SK-N-SH (cell line): Measurements from ENCODE around the gene TSHZ2. TPM values are rescaled to one million over a fixed set of nuclear protein-coding genes. Genes with fewer than 3 reads are reported as not detected.

Source experiments
- CTCF ChIA-PET: fragments of 300-600, 350-600 bp; formaldehyde crosslinking; extraction: SDS; loops from one replicate; lab custom pipeline; 2021; lab: Yijun Ruan, JAX
- POLR2A ChIA-PET: fragments of 350-600 bp; sonication (Branson Sonifier 250); formaldehyde crosslinking; extraction: SDS; loops from one replicate; lab custom pipeline; 2020; ENCODE audit warnings: antibody characterized with exemption, inconsistent platforms; lab: Yijun Ruan, JAX
- DNase-seq: peaks from one replicate; pipeline ENCODE4 v3.0.0; 2012
- H2AFZ ChIP-seq: fragments of 200-600 bp; sonication (generic); 2 replicates; pipeline ENCODE4 v1.8.1; 2016; ENCODE audit warnings: antibody characterized with exemption, mild to moderate bottlenecking, low read depth
- H3F3A ChIP-seq: fragments of 200-600 bp; sonication (generic); replicated peaks from 2 replicates; pipeline ENCODE3; 2016; ENCODE audit warnings: antibody characterized with exemption, mild to moderate bottlenecking; ENCODE audit not compliant: insufficient read depth
- H3K27ac ChIP-seq, 2 experiments: fragments of 200-500 bp in 1 of 2; fragments of 200-600 bp in 1 of 2; sonication (Bioruptor generic) in 1 of 2; sonication (generic), shearing (Covaris generic) in 1 of 2; 2 replicates each; pipeline versions ENCODE4 v1.5.1 to v1.6.1; 2014 to 2016; ENCODE audit warnings: low read depth in 2 of 2, inconsistent platforms in 1 of 2, low read length in 1 of 2, mild to moderate bottlenecking in 1 of 2, mixed read lengths in 1 of 2
- H3K27me3 ChIP-seq: fragments of 200-600 bp; sonication (generic), shearing (Covaris generic); 2 replicates; pipeline ENCODE4 v1.6.1; 2016; ENCODE audit warnings: mixed run types; ENCODE audit not compliant: insufficient read depth
- H3K36me3 ChIP-seq, 2 experiments: fragments of 200-500 bp in 1 of 2; fragments of 200-600 bp in 1 of 2; sonication (Bioruptor generic) in 1 of 2; sonication (generic) in 1 of 2; replicated peaks in 1 of 2; 2 replicates each; pipeline versions ENCODE3 to v1.5.1; 2014 to 2016; ENCODE audit warnings: low read length in 1 of 2, mild to moderate bottlenecking in 1 of 2; ENCODE audit not compliant: insufficient read depth in 2 of 2, control insufficient read depth in 1 of 2
- H3K4me1 ChIP-seq, 2 experiments: fragments of 200-500 bp in 1 of 2; fragments of 200-600 bp in 1 of 2; sonication (Bioruptor generic) in 1 of 2; sonication (generic), shearing (Covaris generic) in 1 of 2; 2 replicates each; pipeline versions ENCODE4 v1.5.1 to v1.6.1; 2014 to 2016; ENCODE audit warnings: low read depth in 1 of 2, low read length in 1 of 2, mixed run types in 1 of 2; ENCODE audit not compliant: insufficient read depth in 2 of 2, control insufficient read depth in 1 of 2
- H3K4me2 ChIP-seq: fragments of 200-600 bp; sonication (generic), shearing (Covaris generic); 2 replicates; pipeline ENCODE4 v1.6.1; 2017; ENCODE audit warnings: mixed run types
- H3K4me3 ChIP-seq, 2 experiments: fragments of 200-500 bp in 1 of 2; fragments of 200-600 bp in 1 of 2; sonication (Bioruptor generic) in 1 of 2; sonication (generic), shearing (Covaris generic) in 1 of 2; 2 replicates each; pipeline versions ENCODE4 v1.5.1 to v1.8.1; 2014 to 2016; ENCODE audit warnings: low read depth in 2 of 2, inconsistent platforms in 1 of 2, low read length in 1 of 2, mild to moderate bottlenecking in 1 of 2, mixed read lengths in 1 of 2, moderate library complexity in 1 of 2
- H3K79me2 ChIP-seq: fragments of 200-600 bp; sonication (generic); 2 replicates; pipeline ENCODE4 v1.8.1; 2017; ENCODE audit warnings: mild to moderate bottlenecking; ENCODE audit not compliant: insufficient read depth
- H3K9ac ChIP-seq: fragments of 200-600 bp; sonication (generic); 2 replicates; pipeline ENCODE4 v1.6.1; 2017; ENCODE audit warnings: mixed run types
- H3K9me2 ChIP-seq: fragments of 200-600 bp; sonication (generic); 2 replicates; pipeline ENCODE4 v1.6.1; 2017; ENCODE audit warnings: mixed run types
- H3K9me3 ChIP-seq: fragments of 200-600 bp; sonication (generic); 2 replicates; pipeline ENCODE4 v1.6.1; 2017; ENCODE audit warnings: mixed run types, mild to moderate bottlenecking, moderate library complexity
- H4K20me1 ChIP-seq: fragments of 200-600 bp; sonication (generic); 2 replicates; pipeline ENCODE4 v1.6.1; 2017; ENCODE audit warnings: mild to moderate bottlenecking, mixed run types; ENCODE audit not compliant: insufficient read depth
- CHD2 ChIP-seq: fragments of 150-350 bp; IDR thresholded peaks from 2 replicates; pipeline ENCODE4 v1.6.1; 2018; ENCODE audit warnings: low read length; ENCODE audit not compliant: partially characterized antibody
- CTCF ChIP-seq: fragments of 200-600 bp; sonication (generic); IDR thresholded peaks from 2 replicates; pipeline ENCODE4 v1.6.1; 2017; ENCODE audit warnings: antibody characterized with exemption, mild to moderate bottlenecking, moderate library complexity
- EP300 ChIP-seq, 2 experiments: IDR thresholded peaks; 2 replicates each; pipeline versions ENCODE4 v1.4.0 to v1.6.1; 2012; ENCODE audit warnings: borderline replicate concordance in 1 of 2, low read depth in 1 of 2, low read length in 1 of 2
- FOSL2 ChIP-seq: IDR thresholded peaks from 2 replicates; pipeline ENCODE4 v1.4.0; 2012; ENCODE audit warnings: low read depth, mild to moderate bottlenecking, moderate library complexity, borderline replicate concordance
- FOXJ3 ChIP-seq: sonication (generic); formaldehyde crosslinking; IDR thresholded peaks from 2 replicates; pipeline ENCODE4 v1.5.1; 2020; ENCODE audit warnings: mild to moderate bottlenecking, missing genetic modification reagents
- GABPA ChIP-seq: IDR thresholded peaks from 2 replicates; pipeline ENCODE4 v1.4.0; 2012; ENCODE audit warnings: low read depth, mild to moderate bottlenecking
- GATA2 ChIP-seq: sonication (generic); formaldehyde crosslinking; IDR thresholded peaks from 2 replicates; pipeline ENCODE4 v1.5.0; 2020; ENCODE audit warnings: mild to moderate bottlenecking, missing genetic modification reagents
- IRF3 ChIP-seq: fragments of 150-350 bp; IDR thresholded peaks from 2 replicates; pipeline ENCODE4 v1.6.1; 2016; ENCODE audit warnings: mild to moderate bottlenecking, low read depth, low read length
- MAX ChIP-seq: IDR thresholded peaks from 2 replicates; pipeline ENCODE4 v1.4.0; 2012; ENCODE audit warnings: low read depth
- MEF2A ChIP-seq: IDR thresholded peaks from 2 replicates; pipeline ENCODE4 v1.4.0; 2012; ENCODE audit warnings: low read depth, borderline replicate concordance
- MXI1 ChIP-seq: IDR thresholded peaks from 2 replicates; pipeline ENCODE4 v1.6.1; 2012; ENCODE audit warnings: mild to moderate bottlenecking, low read depth, low read length, improper control_type of control experiment
- NRF1 ChIP-seq: IDR thresholded peaks from 2 replicates; pipeline ENCODE4 v1.6.1; 2012; ENCODE audit warnings: low read depth, mild to moderate bottlenecking, low read length
- RAD21 ChIP-seq: IDR thresholded peaks from 2 replicates; pipeline ENCODE4 v1.6.1; 2012; ENCODE audit warnings: mild to moderate bottlenecking, low read length
- RCOR1 ChIP-seq: fragments of 150-350 bp; IDR thresholded peaks from 2 replicates; pipeline ENCODE4 v1.6.1; 2017; ENCODE audit warnings: antibody characterized with exemption, low read length
- SIN3A ChIP-seq: IDR thresholded peaks from 2 replicates; pipeline ENCODE4 v1.6.1; 2012; ENCODE audit warnings: low read depth, mild to moderate bottlenecking, low read length, moderate library complexity, borderline replicate concordance
- TAF1 ChIP-seq: IDR thresholded peaks from 2 replicates; pipeline ENCODE4 v1.6.1; 2012; ENCODE audit warnings: low read depth, mild to moderate bottlenecking, low read length, moderate library complexity, borderline replicate concordance
- TCF12 ChIP-seq: IDR thresholded peaks from 2 replicates; pipeline ENCODE4 v1.4.0; 2012
- TEAD4 ChIP-seq: IDR thresholded peaks from 2 replicates; pipeline ENCODE4 v1.4.0; 2012; ENCODE audit warnings: mild to moderate bottlenecking, borderline replicate concordance; ENCODE audit not compliant: insufficient read depth
- USF1 ChIP-seq: IDR thresholded peaks from 2 replicates; pipeline ENCODE4 v1.4.0; 2012; ENCODE audit warnings: low read depth, borderline replicate concordance
- ZBTB33 ChIP-seq: IDR thresholded peaks from 2 replicates; pipeline ENCODE4 v1.4.0; 2012; ENCODE audit warnings: low read depth, borderline replicate concordance
- WGBS: methylation state at CpG from one replicate; pipeline ENCODE4 v1.1.6; 2017; ENCODE audit warnings: low lambda C conversion rate; 5-methylcytosine and 5-hydroxymethylcytosine counted together
- polyA plus RNA-seq, 3 experiments: library from polyadenylated mRNA; depleted of rRNA; stranded (reverse); fragments of >200 nt; gene quantifications; 2 replicates each; pipeline ENCODE4 v1.2.3, GENCODE V29; 2012

Gene TSHZ2
- polyA plus RNA-seq, 1 of the 3 experiments (the other 2 are of a cell fraction): 0.13 TPM

- no peak for TF ChIP-seq FOSL2
- TF ChIP-seq FOXJ3 (CRISPR knock-in tag): no peak
- TF ChIP-seq CTCF: no peak
- TF ChIP-seq ZBTB33: no peak
- TF ChIP-seq MXI1: no peak
Measured at GRCh38 chr20:53148771-53149147, 176.6 kb downstream of the TSHZ2 start (continued).

GRCh38 chr20:53149148-53149889, 177.2 kb downstream of the TSHZ2 start:
- ChIA-PET CTCF (interaction anchor here (1.1 to 1.6 kb wide), 4 partner anchors 13 to 836 kb away, joined by 3 to 4 read pairs (median 4); no protein-coding TSS in a partner anchor), POLR2A (no interaction called here)
- Histone ChIP-seq H3K9ac (no peak overlapping the region), H3K9me2 (no peaks in the 10 kb centered on the region), H3K4me2 (no peak overlapping the region), H3F3A (no peaks in the 10 kb centered on the region), H3K4me3 (no peak overlapping the region), H3K9me3 (no peaks in the 10 kb centered on the region), H2AFZ (no peak overlapping the region), H4K20me1 (no peaks in the 10 kb centered on the region), H3K27ac (no peak overlapping the region), H3K27me3 (no peaks in the 10 kb centered on the region), H3K79me2 (no peaks in the 10 kb centered on the region), H3K4me1 (no peaks in the 10 kb centered on the region; a peak in 3 of 4 replicates), H3K36me3 (no peaks in the 10 kb centered on the region)
- TF ChIP-seq GATA2 (no peak), TEAD4 (no peak), MEF2A (no peak), EP300 (IDR thresholded peaks at IDR 0.05; ENCODE audit: borderline replicate concordance in 1 of 2, low read depth in 1 of 2, low read length in 1 of 2) (no peak), RAD21 (no peak), CHD2 (no peak), GABPA (no peak), TCF12 (no peak), CTCF (no peak), MAX (no peak), IRF3 (no peak), FOXJ3 (CRISPR knock-in tag) (no peak), TAF1 (no peak), NRF1 (no peak), USF1 (no peak), MXI1 (no peak), SIN3A (no peak), RCOR1 (no peak)
- WGBS: 49% methylated on average over 7 of the region's 7 CpGs
- no peak for DNase-seq
